Glutamatergic neuron (in vitro differentiated cells): Measurements from ENCODE around the gene ADAM23. TPM values are rescaled to one million over a fixed set of nuclear protein-coding genes. Genes with fewer than 3 reads are reported as not detected.

ENCODE experiments used
- DNase-seq: peaks from one replicate; pipeline ENCODE4 v3.0.0; 2022
- H3K27ac Mint-ChIP-seq: one replicate; pipeline ENCODE4 v1.8.0; 2020; ENCODE audit warnings: mild to moderate bottlenecking, mixed read lengths, inconsistent platforms; ENCODE audit not compliant: unreplicated experiment
- H3K27me3 Mint-ChIP-seq: one replicate; pipeline ENCODE4 v1.8.0; 2020; ENCODE audit warnings: mild to moderate bottlenecking, moderate library complexity, mixed read lengths, inconsistent platforms; ENCODE audit not compliant: unreplicated experiment
- H3K36me3 Mint-ChIP-seq: one replicate; pipeline ENCODE4 v1.8.0; 2020; ENCODE audit warnings: mild to moderate bottlenecking, mixed read lengths, inconsistent platforms; ENCODE audit not compliant: unreplicated experiment
- H3K4me1 Mint-ChIP-seq: one replicate; pipeline ENCODE4 v1.8.0; 2020; ENCODE audit warnings: mild to moderate bottlenecking, low read depth, mixed read lengths, inconsistent platforms; ENCODE audit not compliant: unreplicated experiment
- H3K4me3 Mint-ChIP-seq: one replicate; pipeline ENCODE4 v1.8.0; 2020; ENCODE audit warnings: mild to moderate bottlenecking, mixed read lengths, inconsistent platforms; ENCODE audit not compliant: unreplicated experiment
- H3K9me3 Mint-ChIP-seq: one replicate; pipeline ENCODE4 v1.8.0; 2020; ENCODE audit warnings: mild to moderate bottlenecking, moderate library complexity, mixed read lengths, inconsistent platforms; ENCODE audit not compliant: unreplicated experiment
- total RNA-seq: library from RNA; stranded (reverse); fragmentation: NEBNext Ultra II Directional; extraction: Animal tissue kit (Norgen Biotek cat#: 25700); gene quantifications from one replicate; pipeline ENCODE4 v1.2.1, GENCODE V29; 2021; ENCODE audit not compliant: unreplicated experiment
- TF ChIP-seq, protein P1 (sequence below): fragments of 200-600 bp; sonication (generic); IDR thresholded peaks from one replicate; pipeline ENCODE4 v1.5.0; 2021; ENCODE audit not compliant: partially characterized antibody, unreplicated experiment

The ADAM23 gene
- total RNA-seq, 1 donor from 2014 or later = 16.4 TPM

DNA sequence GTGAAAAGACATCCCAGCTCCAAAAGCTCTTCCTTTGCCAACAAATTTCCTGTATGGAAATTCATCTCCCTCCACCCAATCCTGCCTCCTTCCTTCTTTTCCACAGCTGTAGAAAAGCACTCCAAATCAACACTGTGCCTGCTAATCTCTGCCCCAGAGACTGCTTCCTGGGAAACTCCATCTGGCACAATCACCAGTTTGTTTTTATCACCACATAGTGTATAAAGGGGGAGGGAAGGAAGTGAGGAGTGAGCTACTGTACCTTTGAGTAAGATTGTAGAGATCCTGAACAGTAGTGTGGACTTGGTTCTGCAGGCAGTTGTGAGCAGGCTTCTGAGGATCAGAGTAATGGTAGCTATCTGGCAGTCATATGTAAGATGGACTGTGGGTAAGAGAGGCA lies 184.3 kb downstream of the ADAM23 start:
- Mint-ChIP-seq H3K27me3 (peaks cover 2% of the 10 kb centered on the region), H3K4me3 (no peak overlapping the region), H3K36me3 (no peaks in the 10 kb centered on the region), H3K4me1 (peaks cover 1% of the 10 kb centered on the region), H3K27ac (no peak overlapping the region), H3K9me3 (no peaks in the 10 kb centered on the region)
- TF ChIP-seq, protein P1, sequence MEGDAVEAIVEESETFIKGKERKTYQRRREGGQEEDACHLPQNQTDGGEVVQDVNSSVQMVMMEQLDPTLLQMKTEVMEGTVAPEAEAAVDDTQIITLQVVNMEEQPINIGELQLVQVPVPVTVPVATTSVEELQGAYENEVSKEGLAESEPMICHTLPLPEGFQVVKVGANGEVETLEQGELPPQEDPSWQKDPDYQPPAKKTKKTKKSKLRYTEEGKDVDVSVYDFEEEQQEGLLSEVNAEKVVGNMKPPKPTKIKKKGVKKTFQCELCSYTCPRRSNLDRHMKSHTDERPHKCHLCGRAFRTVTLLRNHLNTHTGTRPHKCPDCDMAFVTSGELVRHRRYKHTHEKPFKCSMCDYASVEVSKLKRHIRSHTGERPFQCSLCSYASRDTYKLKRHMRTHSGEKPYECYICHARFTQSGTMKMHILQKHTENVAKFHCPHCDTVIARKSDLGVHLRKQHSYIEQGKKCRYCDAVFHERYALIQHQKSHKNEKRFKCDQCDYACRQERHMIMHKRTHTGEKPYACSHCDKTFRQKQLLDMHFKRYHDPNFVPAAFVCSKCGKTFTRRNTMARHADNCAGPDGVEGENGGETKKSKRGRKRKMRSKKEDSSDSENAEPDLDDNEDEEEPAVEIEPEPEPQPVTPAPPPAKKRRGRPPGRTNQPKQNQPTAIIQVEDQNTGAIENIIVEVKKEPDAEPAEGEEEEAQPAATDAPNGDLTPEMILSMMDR = no peak
- DNase-seq = no peak

DNA sequence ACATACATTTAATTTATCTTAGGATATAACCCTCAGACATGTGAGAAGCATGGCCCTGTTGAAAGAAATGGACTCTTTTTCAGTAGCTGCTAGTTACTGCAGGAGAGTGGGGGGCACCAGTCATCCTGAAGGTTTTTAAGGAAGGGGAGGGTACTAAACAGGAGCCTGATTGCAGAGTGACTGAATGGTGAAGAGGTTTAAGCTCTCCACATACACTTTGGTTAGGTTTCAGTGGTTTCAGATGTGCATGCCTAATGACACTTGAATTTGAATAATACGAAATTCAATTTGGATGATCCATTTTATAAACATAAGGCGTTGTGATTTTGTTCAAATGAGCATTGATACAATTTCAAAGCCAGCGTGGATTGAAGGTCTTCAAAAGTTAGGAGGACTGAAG lies 188.0 kb downstream of the ADAM23 start:
- no peak for DNase-seq
- TF ChIP-seq, protein P1 = no peak
- Mint-ChIP-seq H3K4me1 (peaks cover 1% of the 10 kb centered on the region), H3K9me3 (no peaks in the 10 kb centered on the region), H3K27me3 (peaks cover 2% of the 10 kb centered on the region), H3K27ac (no peak overlapping the region), H3K36me3 (no peaks in the 10 kb centered on the region), H3K4me3 (no peak overlapping the region)

DNA sequence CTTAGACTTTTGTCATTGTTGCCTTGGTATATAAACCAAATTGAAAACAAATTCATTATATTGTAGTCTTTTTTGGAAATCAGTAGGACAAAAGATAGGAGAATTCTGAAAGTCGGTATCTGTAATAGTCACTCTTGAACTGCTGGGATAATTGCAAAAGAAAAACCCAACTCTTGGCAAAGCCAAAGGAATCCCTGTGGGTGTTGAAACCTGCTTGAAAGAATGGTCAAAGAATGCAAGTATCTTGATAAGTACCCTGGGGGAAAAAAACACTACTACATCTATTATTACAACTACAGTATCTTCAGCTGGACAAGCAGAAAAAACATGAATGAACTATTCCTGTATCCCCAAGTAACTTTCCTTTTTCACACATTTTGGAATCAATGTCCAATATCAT lies 191.7 kb downstream of the ADAM23 start:
- Mint-ChIP-seq H3K36me3 (no peaks in the 10 kb centered on the region), H3K4me3 (no peak overlapping the region), H3K4me1 (no peaks in the 10 kb centered on the region)

DNA sequence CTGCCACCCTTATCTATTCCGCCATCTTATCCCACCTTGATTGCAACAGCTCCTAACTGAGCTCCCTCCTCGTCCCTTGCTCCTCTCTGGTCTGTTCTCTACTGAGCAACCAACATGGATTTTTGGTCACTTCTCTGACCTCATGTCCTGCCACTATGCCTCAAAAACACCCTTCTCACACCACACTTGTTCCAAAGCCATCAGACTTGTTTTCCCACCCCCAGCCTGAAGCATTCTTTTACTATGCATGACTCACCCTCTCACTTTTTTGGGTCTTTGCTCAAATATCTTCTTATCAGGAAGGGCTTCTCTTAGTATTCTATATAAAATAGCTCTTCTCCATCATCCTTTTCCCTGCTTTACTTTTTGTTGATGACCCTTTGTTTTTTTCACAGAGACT lies 196.3 kb downstream of the ADAM23 start:
- Mint-ChIP-seq H3K27me3 (peaks cover 3% of the 10 kb centered on the region), H3K27ac (no peak overlapping the region), H3K36me3 (no peaks in the 10 kb centered on the region), H3K4me3 (no peak overlapping the region), H3K9me3 (no peaks in the 10 kb centered on the region), H3K4me1 (no peaks in the 10 kb centered on the region)
- TF ChIP-seq, protein P1 = no peak
- no peak for DNase-seq

More for the DNA sequence above, 191.7 kb downstream of the ADAM23 start:
- no peak for DNase-seq
- no peaks in the 10 kb centered on the region for H3K9me3 Mint-ChIP-seq
- TF ChIP-seq, protein P1 = no peak
- no peak overlapping the region for H3K27ac Mint-ChIP-seq
- no peaks in the 10 kb centered on the region for H3K27me3 Mint-ChIP-seq

DNA sequence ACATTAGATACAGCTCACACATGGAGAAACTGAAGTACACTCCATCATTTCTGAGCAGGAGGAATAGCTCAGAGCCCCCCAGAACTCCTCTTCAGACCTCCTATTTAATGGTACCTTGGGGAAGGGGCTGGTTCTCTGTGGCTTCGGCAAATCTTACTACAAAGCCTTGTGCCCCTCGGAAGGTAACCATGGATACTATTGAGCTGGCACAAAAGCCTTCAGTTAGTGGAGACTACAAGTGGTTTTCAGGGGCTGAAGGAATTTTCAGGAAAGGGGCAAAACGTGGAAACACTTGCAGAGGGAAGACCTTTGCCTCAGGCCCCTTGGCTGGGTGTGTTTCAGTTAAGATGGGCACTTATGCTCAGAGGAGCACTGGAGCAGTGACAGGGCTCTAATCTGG lies 197.9 kb downstream of the ADAM23 start:
- H3K4me1 Mint-ChIP-seq = no peaks in the 10 kb centered on the region
- H3K36me3 Mint-ChIP-seq = no peaks in the 10 kb centered on the region
- H3K4me3 Mint-ChIP-seq = peak overlapping the region; percentile 48
- TF ChIP-seq, protein P1 = no peak
- H3K27ac Mint-ChIP-seq = no peak overlapping the region
- H3K9me3 Mint-ChIP-seq = no peaks in the 10 kb centered on the region
- DNase-seq = no peak
- peaks cover 3% of the 10 kb centered on the region for H3K27me3 Mint-ChIP-seq
